GM12873 (cell line): ENCODE data around the gene RUVBL1.
A peak's percentile ranks its signal among the peaks of the same experiment; 100 is the strongest.

Experiments used
- TF ChIP-seq, protein P1 (sequence below): IDR thresholded peaks from 2 replicates; pipeline ENCODE4 v1.5.1; 2012; ENCODE audit warnings: low read depth, mild to moderate bottlenecking, moderate library complexity, low read length, control low read depth; ENCODE audit not compliant: insufficient read depth; ENCODE audit errors: missing control alignments

The RUVBL1 gene

DNA sequence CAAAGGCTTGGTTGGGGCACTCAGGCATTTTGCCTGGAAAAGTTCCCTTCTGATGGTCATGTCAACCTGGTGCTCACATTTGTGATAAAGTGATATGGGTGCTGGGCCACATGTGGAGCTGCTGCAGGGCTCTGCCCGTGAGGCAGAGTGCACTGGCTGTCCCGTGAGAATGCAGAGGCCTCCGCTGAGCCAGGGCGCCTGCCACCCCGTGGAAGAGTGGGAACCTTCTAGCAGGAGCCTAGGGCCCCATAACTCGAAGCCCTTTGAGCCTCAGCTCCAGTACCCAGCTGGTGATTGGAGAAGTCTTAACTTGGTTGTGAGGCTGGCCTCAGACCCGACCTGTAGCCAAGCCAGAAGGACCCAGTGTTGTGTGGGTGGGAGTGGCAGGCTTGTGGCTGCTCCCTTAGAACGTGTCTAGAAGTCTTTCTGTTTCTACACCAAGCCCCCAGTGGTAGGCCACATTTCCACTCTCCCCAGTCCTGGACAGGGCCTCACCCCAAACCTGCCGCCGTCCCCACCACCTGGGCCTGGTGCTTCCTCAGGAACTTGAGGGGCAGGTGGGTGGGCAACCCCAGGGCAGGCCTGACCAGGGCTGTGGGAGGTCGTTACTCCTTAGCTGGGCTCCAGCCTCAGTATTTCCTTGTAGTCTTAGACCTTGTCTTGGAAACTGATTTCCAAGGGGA is 51.7 kb downstream of the RUVBL1 start:
- TF ChIP-seq, protein P1, sequence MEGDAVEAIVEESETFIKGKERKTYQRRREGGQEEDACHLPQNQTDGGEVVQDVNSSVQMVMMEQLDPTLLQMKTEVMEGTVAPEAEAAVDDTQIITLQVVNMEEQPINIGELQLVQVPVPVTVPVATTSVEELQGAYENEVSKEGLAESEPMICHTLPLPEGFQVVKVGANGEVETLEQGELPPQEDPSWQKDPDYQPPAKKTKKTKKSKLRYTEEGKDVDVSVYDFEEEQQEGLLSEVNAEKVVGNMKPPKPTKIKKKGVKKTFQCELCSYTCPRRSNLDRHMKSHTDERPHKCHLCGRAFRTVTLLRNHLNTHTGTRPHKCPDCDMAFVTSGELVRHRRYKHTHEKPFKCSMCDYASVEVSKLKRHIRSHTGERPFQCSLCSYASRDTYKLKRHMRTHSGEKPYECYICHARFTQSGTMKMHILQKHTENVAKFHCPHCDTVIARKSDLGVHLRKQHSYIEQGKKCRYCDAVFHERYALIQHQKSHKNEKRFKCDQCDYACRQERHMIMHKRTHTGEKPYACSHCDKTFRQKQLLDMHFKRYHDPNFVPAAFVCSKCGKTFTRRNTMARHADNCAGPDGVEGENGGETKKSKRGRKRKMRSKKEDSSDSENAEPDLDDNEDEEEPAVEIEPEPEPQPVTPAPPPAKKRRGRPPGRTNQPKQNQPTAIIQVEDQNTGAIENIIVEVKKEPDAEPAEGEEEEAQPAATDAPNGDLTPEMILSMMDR, result no peak

DNA sequence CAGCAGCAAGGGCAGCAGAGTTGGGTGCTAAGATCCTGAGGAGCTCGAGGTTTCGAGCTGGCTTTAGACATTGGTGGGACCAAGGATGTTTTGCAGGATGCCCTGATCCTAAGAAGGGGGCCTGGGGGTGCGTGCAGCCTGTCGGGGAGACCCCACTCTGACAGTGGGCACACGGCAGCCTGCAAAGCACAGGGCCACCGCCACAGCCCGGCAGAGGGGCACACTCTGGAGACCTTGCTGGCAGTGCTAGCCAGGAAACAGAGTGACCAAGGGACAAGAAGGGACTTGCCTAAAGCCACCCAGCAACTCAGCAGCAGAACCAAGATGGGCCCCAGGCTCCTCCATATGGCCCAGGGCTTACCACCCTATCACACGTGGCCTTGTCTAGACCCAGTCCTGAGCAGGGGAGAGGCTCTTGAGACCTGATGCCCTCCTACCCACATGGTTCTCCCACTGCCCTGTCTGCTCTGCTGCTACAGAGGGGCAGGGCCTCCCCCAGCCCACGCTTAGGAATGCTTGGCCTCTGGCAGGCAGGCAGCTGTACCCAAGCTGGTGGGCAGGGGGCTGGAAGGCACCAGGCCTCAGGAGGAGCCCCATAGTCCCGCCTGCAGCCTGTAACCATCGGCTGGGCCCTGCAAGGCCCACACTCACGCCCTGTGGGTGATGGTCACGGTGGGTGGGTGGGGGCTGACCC is 52.6 kb downstream of the RUVBL1 start:
- TF ChIP-seq, protein P1, result no peak

DNA sequence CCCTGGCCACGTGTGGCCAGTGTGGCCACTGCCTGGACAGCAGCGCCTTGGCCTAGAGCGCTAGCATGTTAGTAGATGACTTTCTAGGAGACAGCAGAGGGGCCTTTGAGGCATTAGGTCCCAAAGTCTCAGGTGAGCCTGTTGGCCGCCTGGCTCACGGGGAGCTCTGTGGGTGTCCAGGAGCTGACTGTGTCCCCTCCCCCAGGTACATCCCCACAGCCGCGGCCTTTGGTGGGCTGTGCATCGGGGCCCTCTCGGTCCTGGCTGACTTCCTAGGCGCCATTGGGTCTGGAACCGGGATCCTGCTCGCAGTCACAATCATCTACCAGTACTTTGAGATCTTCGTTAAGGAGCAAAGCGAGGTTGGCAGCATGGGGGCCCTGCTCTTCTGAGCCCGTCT is 54.3 kb downstream of the RUVBL1 start:
- TF ChIP-seq, protein P1, result no peak

DNA sequence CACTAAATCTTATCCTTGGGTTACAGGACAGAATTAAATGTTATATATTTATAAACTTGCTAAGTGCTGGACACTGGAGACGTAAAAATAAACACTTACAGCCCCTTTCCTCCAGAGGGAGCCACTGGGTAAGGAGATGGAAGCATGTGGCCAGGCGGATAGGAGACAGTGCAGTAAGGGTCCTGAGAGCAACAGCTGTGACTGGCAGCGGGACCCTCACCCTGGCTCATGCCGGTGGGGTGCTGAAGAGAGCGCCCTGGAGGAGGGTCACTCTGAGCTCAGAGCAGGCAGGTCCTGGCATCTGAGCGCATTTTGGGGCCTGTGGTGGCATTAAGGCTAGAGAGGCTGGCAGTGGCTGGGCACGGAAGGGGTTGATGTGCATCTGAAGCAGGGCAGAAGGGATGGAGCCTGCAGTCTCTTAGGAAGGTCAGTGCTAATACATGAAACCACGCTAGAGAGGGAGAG is 55.4 kb downstream of the RUVBL1 start:
- TF ChIP-seq, protein P1, result peak; percentile 67

DNA sequence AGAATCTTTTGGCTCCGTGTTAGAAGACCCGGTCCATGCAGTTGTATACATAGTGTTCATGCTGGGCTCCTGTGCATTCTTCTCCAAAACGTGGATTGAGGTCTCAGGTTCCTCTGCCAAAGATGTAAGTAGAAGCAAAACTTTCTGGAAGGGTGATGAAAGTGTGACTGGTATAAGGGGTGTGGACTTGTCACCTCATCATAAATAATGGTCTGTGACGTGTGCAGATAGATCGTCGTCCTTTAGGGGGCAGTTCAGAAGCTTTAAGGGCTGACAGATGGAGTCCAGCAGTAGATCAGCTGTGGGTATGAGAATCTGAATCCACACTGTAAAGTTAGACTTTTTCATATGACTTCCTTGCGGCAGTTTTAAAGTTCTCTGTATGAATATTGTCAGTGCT is 56.1 kb downstream of the RUVBL1 start:
- TF ChIP-seq, protein P1, result no peak

DNA sequence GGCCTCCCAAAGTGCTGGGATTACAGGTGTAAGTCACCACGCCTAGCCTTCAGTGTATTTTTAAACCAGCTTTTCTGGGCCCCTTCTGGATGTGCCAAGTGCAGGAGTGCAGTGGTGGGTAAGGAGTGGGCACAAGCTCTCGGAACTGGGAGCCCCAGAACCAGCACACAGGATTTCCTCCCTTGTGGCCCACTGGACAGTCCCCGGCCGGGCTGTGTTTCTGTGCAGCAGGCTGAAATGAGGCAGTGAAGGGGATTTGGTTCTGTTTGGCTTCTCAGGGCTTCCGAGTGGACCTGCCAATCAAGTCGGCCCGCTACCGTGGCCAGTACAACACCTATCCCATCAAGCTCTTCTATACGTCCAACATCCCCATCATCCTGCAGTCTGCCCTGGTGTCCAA is 56.9 kb downstream of the RUVBL1 start:
- TF ChIP-seq, protein P1, result no peak

DNA sequence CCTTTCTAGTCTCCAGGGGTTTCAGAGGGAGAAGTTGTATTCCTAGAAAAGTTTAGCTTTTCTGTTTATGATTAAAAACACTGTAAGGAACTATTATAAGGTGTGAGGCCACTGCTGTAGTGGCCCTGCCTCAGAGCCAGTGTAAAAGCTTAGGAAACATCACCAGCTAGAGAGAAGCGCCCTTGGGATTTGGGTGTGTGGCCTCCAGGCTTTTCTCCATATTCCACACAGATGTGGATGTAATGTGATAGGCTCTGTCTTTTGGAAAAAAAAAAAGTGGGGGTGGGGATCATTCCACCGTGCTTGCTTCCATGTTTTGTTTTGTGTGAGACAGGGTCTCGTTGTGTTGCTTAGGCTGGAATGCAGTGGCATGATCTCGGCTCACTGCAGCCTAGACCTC is 57.5 kb downstream of the RUVBL1 start:
- TF ChIP-seq, protein P1, result no peak
